Muscle layer of duodenum (tissue), 2 donors: ENCODE data around the gene TBPL2.
"Not testable (repeated sequence)": the region's sequence is repeated elsewhere in the genome, so short reads cannot be mapped to it uniquely, and the experiment has no call there.

Experiments used
- H3K27ac ChIP-seq: one replicate; pipeline ENCODE4 v1.7.0; 2013; ENCODE audit warnings: mild to moderate bottlenecking, low read length
- H3K27me3 ChIP-seq: one replicate; pipeline ENCODE4 v1.7.0; 2013; ENCODE audit warnings: low read depth, mild to moderate bottlenecking, control low read depth, low read length
- H3K36me3 ChIP-seq, 2 donors: one replicate each; pipeline ENCODE4 v1.7.0; 2013; ENCODE audit warnings: low read length in 2 of 2, control low read depth in 1 of 2, mild to moderate bottlenecking in 1 of 2; ENCODE audit not compliant: insufficient read depth in 2 of 2, control insufficient read depth in 1 of 2
- H3K4me1 ChIP-seq, 2 donors: one replicate each; pipeline ENCODE4 v1.7.0; 2013; ENCODE audit warnings: low read length in 2 of 2, mild to moderate bottlenecking in 2 of 2, control low read depth in 1 of 2, moderate library complexity in 1 of 2; ENCODE audit not compliant: insufficient read depth in 2 of 2, control insufficient read depth in 1 of 2
- H3K4me3 ChIP-seq, 2 donors: one replicate each; pipeline ENCODE4 v1.7.0; 2013; ENCODE audit warnings: low read length in 2 of 2, low read depth in 1 of 2, mild to moderate bottlenecking in 1 of 2
- H3K9me3 ChIP-seq, 2 donors: one replicate each; pipeline ENCODE4 v1.7.0; 2013; ENCODE audit warnings: low read length in 2 of 2, control low read depth in 1 of 2, mild to moderate bottlenecking in 1 of 2; ENCODE audit not compliant: control insufficient read depth in 1 of 2
- donor health status: healthy.

TBPL2 gene

GRCh38 chr14:55440385-55440784, at the start of gene TBPL2:
TBPL2 (minus strand) TSS chr14:55440616; CDS start chr14:55440449, 167 bp downstream.
- H3K4me1 ChIP-seq: no peaks in the 10 kb centered on the region
- H3K36me3 ChIP-seq: no peaks in the 10 kb centered on the region
- H3K27me3 ChIP-seq: no peaks in the 10 kb centered on the region
- no peak within 1 kb of the TSS for H3K4me3 ChIP-seq
- no peak within 1 kb of the TSS for H3K27ac ChIP-seq
- no peaks in the 10 kb centered on the region for H3K9me3 ChIP-seq

GRCh38 chr14:55488204-55488603, 47.8 kb upstream of the TBPL2 start:
- no peaks in the 10 kb centered on the region for H3K4me1 ChIP-seq
- no peaks in the 10 kb centered on the region for H3K27me3 ChIP-seq
- no peaks in the 10 kb centered on the region for H3K9me3 ChIP-seq
- no peak overlapping the region for H3K27ac ChIP-seq
- H3K36me3 ChIP-seq: no peaks in the 10 kb centered on the region
- H3K4me3 ChIP-seq: no peak overlapping the region

GRCh38 chr14:55482936-55483605, 42.7 kb upstream of the TBPL2 start:
- Histone ChIP-seq H3K27ac (no peak overlapping the region), H3K27me3 (no peaks in the 10 kb centered on the region), H3K4me3 (no peak overlapping the region), H3K4me1 (no peaks in the 10 kb centered on the region), H3K9me3 (no peaks in the 10 kb centered on the region), H3K36me3 (no peaks in the 10 kb centered on the region)

- Histone ChIP-seq H3K4me1 (no peaks in the 10 kb centered on the region), H3K9me3 (no peaks in the 10 kb centered on the region), H3K4me3 (no peak overlapping the region), H3K27ac (no peak overlapping the region), H3K27me3 (no peaks in the 10 kb centered on the region), H3K36me3 (no peaks in the 10 kb centered on the region)
Observed at GRCh38 chr14:55481769-55482168, 41.4 kb upstream of the TBPL2 start.

- no peaks in the 10 kb centered on the region for H3K9me3 ChIP-seq
- H3K27me3 ChIP-seq: no peaks in the 10 kb centered on the region
- no peak overlapping the region for H3K4me3 ChIP-seq
- no peak overlapping the region for H3K27ac ChIP-seq
- H3K36me3 ChIP-seq: no peaks in the 10 kb centered on the region
- no peaks in the 10 kb centered on the region for H3K4me1 ChIP-seq
Observed at GRCh38 chr14:55477680-55478079, 37.3 kb upstream of the TBPL2 start.

GRCh38 chr14:55476448-55476847, 36.0 kb upstream of the TBPL2 start:
- not testable (repeated sequence) for H3K27ac ChIP-seq, H3K4me3 ChIP-seq, H3K9me3 ChIP-seq, H3K36me3 ChIP-seq, H3K27me3 ChIP-seq, H3K4me1 ChIP-seq

- Histone ChIP-seq H3K9me3 (no peaks in the 10 kb centered on the region), H3K4me3 (no peak overlapping the region)
Observed at GRCh38 chr14:55473786-55474185, 33.4 kb upstream of the TBPL2 start.

GRCh38 chr14:55470025-55470424, 29.6 kb upstream of the TBPL2 start:
- Histone ChIP-seq H3K4me3 (no peak overlapping the region), H3K36me3 (no peaks in the 10 kb centered on the region), H3K27ac (no peak overlapping the region), H3K27me3 (no peaks in the 10 kb centered on the region), H3K4me1 (no peaks in the 10 kb centered on the region), H3K9me3 (no peaks in the 10 kb centered on the region)

More at GRCh38 chr14:55473786-55474185, 33.4 kb upstream of the TBPL2 start:
- no peaks in the 10 kb centered on the region for H3K36me3 ChIP-seq
- no peaks in the 10 kb centered on the region for H3K4me1 ChIP-seq
- no peaks in the 10 kb centered on the region for H3K27me3 ChIP-seq
- H3K27ac ChIP-seq: no peak overlapping the region

- Histone ChIP-seq H3K4me1 (no peaks in the 10 kb centered on the region), H3K27ac (no peak overlapping the region), H3K4me3 (no peak overlapping the region), H3K27me3 (no peaks in the 10 kb centered on the region), H3K36me3 (no peaks in the 10 kb centered on the region), H3K9me3 (no peaks in the 10 kb centered on the region)
Observed at GRCh38 chr14:55467307-55467706, 26.9 kb upstream of the TBPL2 start.

- no peaks in the 10 kb centered on the region for H3K9me3 ChIP-seq
Observed at GRCh38 chr14:55458800-55459515, 18.5 kb upstream of the TBPL2 start.

GRCh38 chr14:55457496-55457895, 17.1 kb upstream of the TBPL2 start:
- H3K4me3 ChIP-seq: no peak overlapping the region
- H3K27me3 ChIP-seq: no peaks in the 10 kb centered on the region
- H3K4me1 ChIP-seq: peaks cover 9 to 11% of the 10 kb centered on the region in 2 donors
- no peaks in the 10 kb centered on the region for H3K9me3 ChIP-seq
- H3K36me3 ChIP-seq: no peaks in the 10 kb centered on the region
- no peak overlapping the region for H3K27ac ChIP-seq

More at GRCh38 chr14:55458800-55459515, 18.5 kb upstream of the TBPL2 start:
- Histone ChIP-seq H3K4me1 (peaks cover 8 to 9% of the 10 kb centered on the region in 2 donors), H3K27me3 (no peaks in the 10 kb centered on the region), H3K36me3 (no peaks in the 10 kb centered on the region), H3K4me3 (no peak overlapping the region), H3K27ac (no peak overlapping the region)
